Sigmoid colon (tissue), 7 donors: ENCODE data around the gene FBXW4. TPM values are rescaled to one million over a fixed set of nuclear protein-coding genes. Genes with fewer than 3 reads are reported as not detected.

ENCODE experiments used
- DNase-seq: peaks from one replicate; pipeline ENCODE4 v3.0.0-alpha.2; 2019
- H3K27ac ChIP-seq, 4 donors: fragments of 200-600 bp; sonication (generic); one replicate each; pipeline ENCODE4 v1.5.1; 2016 to 2019; ENCODE audit warnings: mild to moderate bottlenecking in 1 of 4
- H3K27me3 ChIP-seq, 3 donors: fragments of 200-600 bp; sonication (generic); one replicate each; pipeline ENCODE4 v1.5.1; 2019; ENCODE audit warnings: mild to moderate bottlenecking in 1 of 3
- H3K36me3 ChIP-seq, 4 donors: fragments of 200-600 bp; sonication (generic); one replicate each; pipeline ENCODE4 v1.5.1; 2016 to 2019
- H3K4me1 ChIP-seq, 4 donors: fragments of 200-600 bp; sonication (generic); one replicate each; pipeline ENCODE4 v1.5.1; 2017 to 2019
- H3K4me3 ChIP-seq, 4 donors: fragments of 200-600 bp; sonication (generic); one replicate each; pipeline ENCODE4 v1.5.1; 2017 to 2019; ENCODE audit warnings: mild to moderate bottlenecking in 2 of 4, moderate library complexity in 1 of 4
- H3K9me3 ChIP-seq, 4 donors: fragments of 200-600 bp in 3 of 4; sonication (generic) in 3 of 4; one replicate each; pipeline versions ENCODE4 v1.5.1 to v1.6.1; 2013 to 2019
- EP300 ChIP-seq, 4 donors: sonication (generic); formaldehyde crosslinking; IDR thresholded peaks; one replicate each; pipeline ENCODE4 v1.6.1; 2017; ENCODE audit warnings: antibody characterized with exemption in 4 of 4
- POLR2A ChIP-seq, 2 donors: fragments of 450-650 bp; IDR thresholded peaks; one replicate each; pipeline ENCODE4 v1.6.1; 2016; ENCODE audit warnings: antibody characterized with exemption in 2 of 2, mild to moderate bottlenecking in 2 of 2, moderate library complexity in 2 of 2
- POLR2AphosphoS5 ChIP-seq, 4 donors: sonication (generic); formaldehyde crosslinking; IDR thresholded peaks; one replicate each; pipeline ENCODE4 v1.6.1; 2017; ENCODE audit warnings: antibody characterized with exemption in 4 of 4
- WGBS, 2 donors: extraction: QIAGEN DNeasy Blood & Tissue Kit; methylation state at CpG; one replicate each; pipeline ENCODE4 v1.1.7; 2013; 5-methylcytosine and 5-hydroxymethylcytosine counted together
- intact Hi-C: fragments of 100-400 bp; cut with DNase I; formaldehyde crosslinking; loops from one replicate; pipeline ENCODE4 v1.15.1; 2023
- polyA plus RNA-seq, 3 donors: library from polyadenylated mRNA; stranded (reverse); fragments of 200-250 nt; gene quantifications; one replicate each; pipeline ENCODE4 v1.2.3, GENCODE V29; 2013
- total RNA-seq, 4 donors: library from RNA; depleted of rRNA; stranded (reverse); fragments of >200 nt; gene quantifications; one replicate each; pipeline ENCODE4 v1.1.0, GENCODE V29; 2016
- TF ChIP-seq, protein P1 (sequence below), 4 experiments: fragments of 450-650 bp in 3 of 4; fragments of 200-600 bp in 1 of 4; IDR thresholded peaks; one replicate each; pipeline ENCODE4 v1.5.1; 2016 to 2019; ENCODE audit warnings: antibody characterized with exemption in 4 of 4, mild to moderate bottlenecking in 3 of 4, moderate library complexity in 2 of 4
- donor health status: healthy with polysubstance abuse.
- donor health status: Bipolar disorder and iron deficiency.
- donor health status: healthy.

Gene FBXW4
- total and polyA plus RNA-seq, 7 donors: 28.4 to 122 (median 89.7) TPM

DNA sequence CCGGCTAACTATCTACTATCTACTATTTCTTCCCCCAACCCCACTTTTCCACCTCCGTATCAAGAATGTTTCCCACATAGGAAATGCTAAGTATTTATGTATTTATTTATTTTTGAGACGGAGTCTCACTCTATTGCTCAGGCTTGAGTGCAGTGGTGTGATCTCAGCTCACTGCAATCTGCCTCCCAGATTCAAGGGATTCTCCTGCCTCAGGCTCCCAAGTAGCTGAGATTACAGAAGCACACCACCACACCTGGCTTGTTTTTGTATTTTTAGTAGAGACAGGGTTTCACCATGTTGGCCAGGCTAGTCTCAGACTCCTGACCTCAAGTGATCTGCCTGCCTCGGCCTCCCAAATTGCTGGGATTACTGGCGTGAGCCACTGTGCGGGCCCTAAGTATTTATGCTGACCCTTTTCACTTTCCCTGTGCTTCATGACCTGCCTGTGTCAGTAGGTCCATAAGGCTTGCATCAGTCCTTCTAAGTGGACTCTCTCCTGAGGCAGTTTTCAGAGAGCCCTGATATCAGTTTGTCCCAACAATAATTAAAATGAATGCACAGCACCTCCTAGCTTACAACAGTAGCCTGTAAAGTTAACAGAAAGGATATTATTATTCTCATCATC lies 25.7 kb upstream of the FBXW4 start:
- Histone ChIP-seq H3K4me1 (no peaks in the 10 kb centered on the region), H3K4me3 (no peak overlapping the region), H3K27ac (no peak overlapping the region), H3K36me3 (no peaks in the 10 kb centered on the region), H3K9me3 (no peaks in the 10 kb centered on the region), H3K27me3 (peaks cover 0 to 15% (median 0%) of the 10 kb centered on the region in 3 donors)
- no peak for DNase-seq
- intact Hi-C loops: no loop called here
- no peak for TF ChIP-seq POLR2A (IDR thresholded peaks at IDR 0.05)
- 90 to 95% methylated on average over 6 of the region's 6 CpGs for WGBS, 2 donors

DNA sequence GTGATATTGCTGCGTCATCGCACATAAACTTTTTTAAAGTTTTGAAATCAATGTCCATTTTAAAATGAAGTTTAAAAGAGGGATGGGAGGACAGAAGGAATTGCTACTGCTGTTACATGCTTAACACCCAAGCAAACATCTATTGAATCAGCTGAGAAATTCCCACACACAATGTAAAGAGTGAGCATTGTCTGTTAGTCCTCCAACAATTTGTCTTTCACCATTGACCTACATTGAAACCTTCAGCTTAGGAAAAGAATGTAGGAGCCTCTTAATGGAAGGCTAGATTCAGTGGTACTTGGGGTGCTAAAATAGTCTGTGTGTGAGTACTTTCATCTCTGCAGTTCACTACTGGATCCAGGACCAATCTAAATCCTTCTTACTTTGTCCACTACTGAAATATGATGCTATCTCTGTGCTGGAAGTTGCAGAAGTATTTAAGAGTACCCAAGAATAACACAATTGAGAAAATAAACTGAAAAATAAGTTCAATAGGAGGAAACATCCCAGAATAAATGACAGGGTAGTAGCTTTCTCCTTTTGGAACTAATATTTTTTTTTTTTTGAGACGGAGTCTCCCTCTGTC lies 23.8 kb upstream of the FBXW4 start:
- TF ChIP-seq POLR2AphosphoS5 (IDR thresholded peaks at IDR 0.05) (no peak), POLR2A (IDR thresholded peaks at IDR 0.05) (no peak), EP300 (IDR thresholded peaks at IDR 0.05) (no peak)
- TF ChIP-seq, protein P1, sequence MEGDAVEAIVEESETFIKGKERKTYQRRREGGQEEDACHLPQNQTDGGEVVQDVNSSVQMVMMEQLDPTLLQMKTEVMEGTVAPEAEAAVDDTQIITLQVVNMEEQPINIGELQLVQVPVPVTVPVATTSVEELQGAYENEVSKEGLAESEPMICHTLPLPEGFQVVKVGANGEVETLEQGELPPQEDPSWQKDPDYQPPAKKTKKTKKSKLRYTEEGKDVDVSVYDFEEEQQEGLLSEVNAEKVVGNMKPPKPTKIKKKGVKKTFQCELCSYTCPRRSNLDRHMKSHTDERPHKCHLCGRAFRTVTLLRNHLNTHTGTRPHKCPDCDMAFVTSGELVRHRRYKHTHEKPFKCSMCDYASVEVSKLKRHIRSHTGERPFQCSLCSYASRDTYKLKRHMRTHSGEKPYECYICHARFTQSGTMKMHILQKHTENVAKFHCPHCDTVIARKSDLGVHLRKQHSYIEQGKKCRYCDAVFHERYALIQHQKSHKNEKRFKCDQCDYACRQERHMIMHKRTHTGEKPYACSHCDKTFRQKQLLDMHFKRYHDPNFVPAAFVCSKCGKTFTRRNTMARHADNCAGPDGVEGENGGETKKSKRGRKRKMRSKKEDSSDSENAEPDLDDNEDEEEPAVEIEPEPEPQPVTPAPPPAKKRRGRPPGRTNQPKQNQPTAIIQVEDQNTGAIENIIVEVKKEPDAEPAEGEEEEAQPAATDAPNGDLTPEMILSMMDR (IDR thresholded peaks at IDR 0.05): no peak
- no peaks in the 10 kb centered on the region for H3K9me3 ChIP-seq
- no peaks in the 10 kb centered on the region for H3K36me3 ChIP-seq
- peaks cover 0 to 21% (median 0%) of the 10 kb centered on the region in 3 donors for H3K27me3 ChIP-seq
- H3K27ac ChIP-seq: no peak overlapping the region
- no peak overlapping the region for H3K4me3 ChIP-seq
- no peaks in the 10 kb centered on the region for H3K4me1 ChIP-seq
- intact Hi-C loops: no loop called here
- DNase-seq: no peak
- WGBS, 2 donors: 94 to 96% methylated on average over 3 of the region's 3 CpGs

DNA sequence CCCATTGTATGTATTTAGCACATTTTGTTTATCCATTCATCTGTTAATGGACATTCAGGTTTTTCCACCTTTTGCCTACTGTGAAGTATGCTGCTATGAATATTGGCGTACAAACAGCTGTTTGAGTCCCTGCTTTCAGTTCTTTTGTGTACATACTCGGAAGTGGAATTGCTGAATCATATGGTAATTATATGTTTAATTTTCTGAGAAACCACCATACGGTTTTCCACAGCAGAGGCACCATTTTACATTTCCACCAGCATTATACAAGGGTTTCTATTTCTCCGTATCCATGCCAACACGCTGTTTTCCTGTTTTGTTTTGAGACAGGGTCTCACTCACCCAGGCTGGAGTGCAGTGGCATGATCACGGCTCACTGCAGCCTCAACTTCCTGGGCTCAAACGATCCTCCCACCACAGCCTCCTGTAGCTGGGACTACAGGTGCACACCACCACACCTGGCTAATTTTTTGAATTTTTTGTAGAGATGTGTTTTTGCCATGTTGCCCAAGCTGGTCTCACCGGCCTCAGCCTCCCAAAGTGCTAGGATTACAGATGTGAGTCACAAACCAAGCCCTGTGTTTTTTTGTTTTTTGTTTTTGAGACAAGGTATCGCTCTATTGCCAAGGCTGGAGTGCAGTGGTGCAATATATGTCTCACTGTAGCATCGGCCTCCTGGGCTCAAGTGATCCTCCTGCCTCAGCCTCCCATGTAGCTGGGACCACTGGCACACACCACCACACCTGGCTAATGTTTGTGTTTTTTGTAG lies 22.1 kb upstream of the FBXW4 start:
- WGBS, 2 donors: 65 to 75% methylated on average over 10 of the region's 10 CpGs
- no peaks in the 10 kb centered on the region for H3K36me3 ChIP-seq
- H3K4me3 ChIP-seq: no peak overlapping the region
- no peaks in the 10 kb centered on the region for H3K9me3 ChIP-seq
- intact Hi-C loops: no loop called here
- no peak for DNase-seq
- H3K27me3 ChIP-seq: peaks cover 0 to 12% (median 0%) of the 10 kb centered on the region in 3 donors
- H3K4me1 ChIP-seq: no peaks in the 10 kb centered on the region
- TF ChIP-seq POLR2A (IDR thresholded peaks at IDR 0.05) (no peak), POLR2AphosphoS5 (IDR thresholded peaks at IDR 0.05) (no peak), EP300 (IDR thresholded peaks at IDR 0.05) (no peak)
- TF ChIP-seq, protein P1 (IDR thresholded peaks at IDR 0.05): no peak
- H3K27ac ChIP-seq: no peak overlapping the region

DNA sequence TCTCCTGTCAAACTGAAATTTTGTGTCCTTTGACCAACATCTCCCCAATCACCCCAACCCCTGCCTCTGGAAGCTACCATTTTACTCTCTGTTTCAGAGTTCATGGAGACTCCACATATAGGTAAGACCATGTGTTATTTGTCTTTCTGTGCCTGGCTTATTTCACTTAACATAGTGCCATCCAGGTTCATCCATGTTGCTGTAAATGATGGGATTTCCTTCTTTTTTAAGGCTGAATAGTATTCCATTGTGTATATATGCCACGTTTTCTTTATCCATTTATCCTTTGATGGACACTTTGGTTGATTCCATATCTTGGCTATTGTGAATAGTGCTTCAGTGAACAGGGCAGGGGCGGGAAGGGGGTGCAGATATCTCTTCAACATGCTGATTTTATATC lies 18.0 kb upstream of the FBXW4 start:
- Histone ChIP-seq H3K4me3 (no peak overlapping the region), H3K27me3 (peaks cover 0 to 9% (median 0%) of the 10 kb centered on the region in 3 donors), H3K9me3 (no peaks in the 10 kb centered on the region), H3K27ac (no peak overlapping the region), H3K4me1 (no peaks in the 10 kb centered on the region), H3K36me3 (no peaks in the 10 kb centered on the region)
- 87 to 90% methylated on average over 2 of the region's 2 CpGs for WGBS, 2 donors
- intact Hi-C loops: no loop called here
- no peak for DNase-seq
- TF ChIP-seq POLR2A (IDR thresholded peaks at IDR 0.05): no peak
- TF ChIP-seq, protein P1 (IDR thresholded peaks at IDR 0.05): no peak
- TF ChIP-seq POLR2AphosphoS5 (IDR thresholded peaks at IDR 0.05): no peak
- no peak for TF ChIP-seq EP300 (IDR thresholded peaks at IDR 0.05)

DNA sequence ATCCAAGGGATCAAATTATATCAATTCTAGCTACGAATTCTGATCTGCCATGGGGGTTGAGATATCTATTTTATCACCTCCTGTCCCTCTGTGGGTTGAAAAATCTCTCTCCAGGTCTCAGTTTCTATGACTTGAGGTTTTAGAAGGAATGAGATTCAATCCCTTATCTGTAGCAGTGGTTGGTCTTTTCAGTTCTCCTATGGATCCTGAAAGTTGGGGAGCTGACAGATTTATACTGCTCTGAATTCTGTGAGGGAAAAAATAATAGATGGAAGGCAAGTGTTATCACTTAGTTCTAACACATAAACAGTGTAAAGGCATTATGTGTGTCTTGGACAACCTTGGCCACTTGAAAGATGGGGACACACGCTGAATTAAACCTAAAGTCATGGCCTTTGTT lies 15.8 kb upstream of the FBXW4 start:
- H3K27ac ChIP-seq: no peak overlapping the region
- no peak for DNase-seq
- no peaks in the 10 kb centered on the region for H3K4me1 ChIP-seq
- no peaks in the 10 kb centered on the region for H3K9me3 ChIP-seq
- intact Hi-C loops: no loop called here
- peaks cover 0 to 9% (median 0%) of the 10 kb centered on the region in 3 donors for H3K27me3 ChIP-seq
- H3K36me3 ChIP-seq: no peaks in the 10 kb centered on the region
- no peak overlapping the region for H3K4me3 ChIP-seq
- TF ChIP-seq, protein P1 (IDR thresholded peaks at IDR 0.05): no peak
- TF ChIP-seq POLR2A (IDR thresholded peaks at IDR 0.05) (no peak), POLR2AphosphoS5 (IDR thresholded peaks at IDR 0.05) (no peak), EP300 (IDR thresholded peaks at IDR 0.05) (no peak)
- WGBS, 2 donors: 75 to 83% methylated on average over 2 of the region's 2 CpGs
